SU-DHL-6 (cell line): ENCODE measurements around the gene MAMDC4.

Experiments
- H2AFZ ChIP-seq: fragments of 200-600 bp; sonication (generic); 2 replicates; pipeline ENCODE4 v1.6.1; 2014; ENCODE audit warnings: low read depth, mild to moderate bottlenecking, moderate library complexity, mixed read lengths, antibody characterized with exemption, low read length; ENCODE audit not compliant: severe bottlenecking
- H3F3A ChIP-seq: fragments of 200-600 bp; shearing (Covaris generic); 2 replicates; pipeline ENCODE4 v1.6.0; 2016; ENCODE audit warnings: antibody characterized with exemption, mild to moderate bottlenecking; ENCODE audit not compliant: insufficient read depth
- H3K27ac ChIP-seq: fragments of 200-600 bp; sonication (generic); 2 replicates; pipeline ENCODE4 v1.5.1; 2016; ENCODE audit warnings: low read depth, mild to moderate bottlenecking, low read length, moderate library complexity, mixed read lengths
- H3K27me3 ChIP-seq: fragments of 200-600 bp; sonication (generic), shearing (Covaris generic); 2 replicates; pipeline ENCODE4 v1.6.0; 2014; ENCODE audit warnings: mild to moderate bottlenecking, low read length
- H3K36me3 ChIP-seq: fragments of 200-600 bp; sonication (generic); 2 replicates; pipeline ENCODE4 v1.6.1; 2014; ENCODE audit warnings: mild to moderate bottlenecking, low read length, mixed read lengths
- H3K4me2 ChIP-seq: fragments of 300-600, 200-600 bp; shearing (Covaris generic), sonication (generic); 2 replicates; pipeline ENCODE4 v1.6.0; 2014; ENCODE audit warnings: low read length, low read depth, mild to moderate bottlenecking; ENCODE audit not compliant: poor library complexity, severe bottlenecking
- H3K4me3 ChIP-seq: fragments of 200-600 bp; sonication (generic); 2 replicates; pipeline ENCODE4 v1.5.1; 2014; ENCODE audit warnings: antibody characterized with exemption, low read length, mild to moderate bottlenecking, mixed read lengths; ENCODE audit not compliant: insufficient read depth, poor library complexity, severe bottlenecking
- H3K79me2 ChIP-seq: fragments of 200-600 bp; sonication (generic); 2 replicates; pipeline ENCODE4 v1.6.1; 2014; ENCODE audit warnings: mild to moderate bottlenecking, low read length, moderate library complexity; ENCODE audit not compliant: insufficient read depth
- H3K9ac ChIP-seq: fragments of 200-600 bp; sonication (generic); 2 replicates; pipeline ENCODE4 v1.7.0; 2014; ENCODE audit warnings: mild to moderate bottlenecking, low read length
- H3K9me2 ChIP-seq: fragments of 200-600 bp; sonication (generic); replicated peaks from 2 replicates; pipeline ENCODE4 v1.6.1; 2014; ENCODE audit warnings: low read length; ENCODE audit not compliant: insufficient read depth
- H3K9me3 ChIP-seq: fragments of 200-600 bp; sonication (generic); 2 replicates; pipeline ENCODE4 v1.6.1; 2014; ENCODE audit warnings: low read length, mixed read lengths; ENCODE audit not compliant: insufficient read depth
- H4K20me1 ChIP-seq: fragments of 200-600 bp; sonication (generic); 2 replicates; pipeline ENCODE4 v1.6.1; 2014; ENCODE audit warnings: low read depth, mild to moderate bottlenecking, antibody characterized with exemption, low read length, moderate library complexity, mixed read lengths
- EZH2phosphoT487 ChIP-seq: fragments of 200-600 bp; sonication (generic), shearing (Covaris generic); conservative IDR thresholded peaks from 2 replicates; pipeline ENCODE4 v1.6.1; 2018; ENCODE audit warnings: mild to moderate bottlenecking, antibody characterized with exemption, low read length, moderate library complexity, mixed read lengths
- TF ChIP-seq, protein P1 (sequence below): fragments of 200-600 bp; sonication (generic); IDR thresholded peaks from one replicate; pipeline ENCODE4 v1.5.1; 2017; ENCODE audit warnings: antibody characterized with exemption, mild to moderate bottlenecking, low read length, moderate library complexity; ENCODE audit not compliant: insufficient read depth, poor library complexity, severe bottlenecking

The MAMDC4 gene

GRCh38 chr9:136838314-136839228 is 13.6 kb upstream of the MAMDC4 start:
- H3K9me2 ChIP-seq: no peaks in the 10 kb centered on the region
- H2AFZ ChIP-seq: no peak overlapping the region
- no peak overlapping the region for H3K27ac ChIP-seq
- H3K9ac ChIP-seq: no peak overlapping the region
- H3K4me3 ChIP-seq: no peak overlapping the region
- no peak for TF ChIP-seq EZH2phosphoT487
- TF ChIP-seq, protein P1, sequence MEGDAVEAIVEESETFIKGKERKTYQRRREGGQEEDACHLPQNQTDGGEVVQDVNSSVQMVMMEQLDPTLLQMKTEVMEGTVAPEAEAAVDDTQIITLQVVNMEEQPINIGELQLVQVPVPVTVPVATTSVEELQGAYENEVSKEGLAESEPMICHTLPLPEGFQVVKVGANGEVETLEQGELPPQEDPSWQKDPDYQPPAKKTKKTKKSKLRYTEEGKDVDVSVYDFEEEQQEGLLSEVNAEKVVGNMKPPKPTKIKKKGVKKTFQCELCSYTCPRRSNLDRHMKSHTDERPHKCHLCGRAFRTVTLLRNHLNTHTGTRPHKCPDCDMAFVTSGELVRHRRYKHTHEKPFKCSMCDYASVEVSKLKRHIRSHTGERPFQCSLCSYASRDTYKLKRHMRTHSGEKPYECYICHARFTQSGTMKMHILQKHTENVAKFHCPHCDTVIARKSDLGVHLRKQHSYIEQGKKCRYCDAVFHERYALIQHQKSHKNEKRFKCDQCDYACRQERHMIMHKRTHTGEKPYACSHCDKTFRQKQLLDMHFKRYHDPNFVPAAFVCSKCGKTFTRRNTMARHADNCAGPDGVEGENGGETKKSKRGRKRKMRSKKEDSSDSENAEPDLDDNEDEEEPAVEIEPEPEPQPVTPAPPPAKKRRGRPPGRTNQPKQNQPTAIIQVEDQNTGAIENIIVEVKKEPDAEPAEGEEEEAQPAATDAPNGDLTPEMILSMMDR: no peak
- no peaks in the 10 kb centered on the region; the same call in 1 of the 2 replicates for H3F3A ChIP-seq
- H3K36me3 ChIP-seq: no peaks in the 10 kb centered on the region
- H4K20me1 ChIP-seq: no peaks in the 10 kb centered on the region
- no peaks in the 10 kb centered on the region for H3K79me2 ChIP-seq
- no peak overlapping the region for H3K4me2 ChIP-seq
- H3K27me3 ChIP-seq: no peaks in the 10 kb centered on the region
- H3K9me3 ChIP-seq: no peaks in the 10 kb centered on the region

- no peak overlapping the region for H2AFZ ChIP-seq
- H3K9me3 ChIP-seq: no peaks in the 10 kb centered on the region
- H3K36me3 ChIP-seq: no peaks in the 10 kb centered on the region
- no peaks in the 10 kb centered on the region; the same call in 1 of the 2 replicates for H3F3A ChIP-seq
- H3K79me2 ChIP-seq: no peaks in the 10 kb centered on the region
- H3K27ac ChIP-seq: no peak overlapping the region
- no peak overlapping the region for H3K4me2 ChIP-seq
- H3K4me3 ChIP-seq: no peak overlapping the region
- TF ChIP-seq, protein P1: no peak
- TF ChIP-seq EZH2phosphoT487: no peak
- H3K9me2 ChIP-seq: no peaks in the 10 kb centered on the region
- no peak overlapping the region for H3K9ac ChIP-seq
- no peaks in the 10 kb centered on the region for H3K27me3 ChIP-seq
- no peaks in the 10 kb centered on the region for H4K20me1 ChIP-seq
Observed at GRCh38 chr9:136839229-136840139, 12.7 kb upstream of the MAMDC4 start.

- H3K9me2 ChIP-seq: no peaks in the 10 kb centered on the region
- no peaks in the 10 kb centered on the region; the same call in 1 of the 2 replicates for H3F3A ChIP-seq
- no peaks in the 10 kb centered on the region for H3K27me3 ChIP-seq
- H4K20me1 ChIP-seq: no peaks in the 10 kb centered on the region
- no peaks in the 10 kb centered on the region for H3K79me2 ChIP-seq
- no peaks in the 10 kb centered on the region for H3K36me3 ChIP-seq
- no peak overlapping the region for H3K4me3 ChIP-seq
- no peaks in the 10 kb centered on the region for H3K9me3 ChIP-seq
- H3K4me2 ChIP-seq: no peak overlapping the region
- no peak overlapping the region for H2AFZ ChIP-seq
- no peak for TF ChIP-seq EZH2phosphoT487
- TF ChIP-seq, protein P1: no peak
- H3K9ac ChIP-seq: no peak overlapping the region
- H3K27ac ChIP-seq: no peak overlapping the region
Observed at GRCh38 chr9:136840140-136840876, 11.8 kb upstream of the MAMDC4 start.
